IPS-11a (cell line): Measurements from ENCODE around the gene LRRC3B.
A peak's percentile ranks its signal among the peaks of the same experiment; 100 is the strongest.
"Not testable (repeated sequence)": the region's sequence is repeated elsewhere in the genome, so short reads cannot be mapped to it uniquely, and the experiment has no call there.

Experiments
- H3K4me3 ChIP-seq: one replicate; pipeline ENCODE4 v1.5.1; 2013; ENCODE audit warnings: low read depth, low read length, control low read depth

The LRRC3B gene, protein sequence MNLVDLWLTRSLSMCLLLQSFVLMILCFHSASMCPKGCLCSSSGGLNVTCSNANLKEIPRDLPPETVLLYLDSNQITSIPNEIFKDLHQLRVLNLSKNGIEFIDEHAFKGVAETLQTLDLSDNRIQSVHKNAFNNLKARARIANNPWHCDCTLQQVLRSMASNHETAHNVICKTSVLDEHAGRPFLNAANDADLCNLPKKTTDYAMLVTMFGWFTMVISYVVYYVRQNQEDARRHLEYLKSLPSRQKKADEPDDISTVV

DNA sequence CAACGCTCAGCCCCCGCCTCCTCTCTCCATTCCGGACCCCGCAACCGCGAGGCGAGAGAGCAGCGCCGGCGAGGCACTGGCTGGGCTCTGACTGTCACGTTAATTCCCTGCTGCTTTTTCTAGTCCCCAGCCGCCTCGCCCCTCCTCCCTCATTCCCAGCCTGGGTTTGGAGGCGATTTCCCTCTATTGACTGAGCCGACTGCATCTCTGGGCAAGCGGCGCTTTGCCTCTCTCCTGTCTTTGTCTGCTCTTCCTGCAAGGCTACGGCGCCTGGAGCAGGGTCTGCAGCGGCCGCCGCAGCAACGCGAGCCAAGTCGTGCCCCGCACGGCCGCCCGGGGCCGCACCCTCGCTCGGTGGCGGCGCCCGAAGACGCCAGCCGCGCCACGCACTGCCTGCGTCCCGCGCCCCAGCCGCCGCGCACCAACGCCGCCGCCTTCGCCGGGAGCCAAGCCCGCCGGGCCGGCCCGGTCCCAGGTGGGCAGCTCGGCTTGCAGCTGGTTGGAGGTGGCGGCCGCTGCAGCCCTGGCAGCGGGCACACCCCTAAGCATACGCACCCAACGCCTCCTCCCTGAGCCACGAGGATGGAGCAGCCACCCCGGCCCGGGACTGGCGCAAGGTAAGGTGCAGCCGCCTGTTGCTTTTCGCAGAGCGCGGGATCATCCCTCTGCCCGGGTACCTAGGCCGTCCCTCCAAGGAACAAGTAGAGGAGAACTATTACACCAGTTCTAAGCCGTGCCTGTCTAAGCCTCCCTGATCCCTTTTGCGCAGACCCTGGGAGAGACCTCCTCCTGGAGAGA, at the start of gene LRRC3B:
LRRC3B (plus strand) TSS at position 152 of the 798 bp plus-strand sequence. CDS start 86,901 bp downstream, outside the sequence.
- peak within 1 kb of the TSS; percentile 38 for H3K4me3 ChIP-seq

- no peak overlapping the region for H3K4me3 ChIP-seq
Measured at GRCh38 chr3:26574766-26575165, 47.8 kb upstream of the LRRC3B start.

- H3K4me3 ChIP-seq: no peak overlapping the region
Measured at GRCh38 chr3:26579116-26579515, 43.5 kb upstream of the LRRC3B start.

GRCh38 chr3:26587571-26587970, 35.0 kb upstream of the LRRC3B start:
- no peak overlapping the region for H3K4me3 ChIP-seq

DNA sequence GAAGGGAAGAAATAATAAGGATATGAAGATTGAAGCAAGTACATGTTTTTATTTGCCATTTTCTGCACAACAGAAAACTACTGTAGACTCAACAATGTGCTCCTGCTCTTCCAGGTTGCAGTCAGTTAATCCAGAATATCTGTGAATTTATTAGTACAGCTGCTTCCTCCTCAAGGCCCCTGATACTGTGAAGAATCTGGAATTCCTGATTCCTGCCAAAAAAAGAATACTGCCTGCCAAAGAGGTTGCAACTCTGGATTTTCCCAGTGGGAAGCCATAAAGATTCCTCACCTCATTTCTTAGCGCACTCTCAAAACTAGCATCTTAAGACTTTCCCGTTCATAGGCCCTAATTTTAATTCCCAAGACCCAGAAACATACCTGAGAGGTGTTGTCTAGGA, 33.6 kb upstream of the LRRC3B start:
- H3K4me3 ChIP-seq: no peak overlapping the region

GRCh38 chr3:26589678-26590077, 32.9 kb upstream of the LRRC3B start:
- no peak overlapping the region for H3K4me3 ChIP-seq

GRCh38 chr3:26590919-26591484, 31.6 kb upstream of the LRRC3B start:
- H3K4me3 ChIP-seq: no peak overlapping the region

DNA sequence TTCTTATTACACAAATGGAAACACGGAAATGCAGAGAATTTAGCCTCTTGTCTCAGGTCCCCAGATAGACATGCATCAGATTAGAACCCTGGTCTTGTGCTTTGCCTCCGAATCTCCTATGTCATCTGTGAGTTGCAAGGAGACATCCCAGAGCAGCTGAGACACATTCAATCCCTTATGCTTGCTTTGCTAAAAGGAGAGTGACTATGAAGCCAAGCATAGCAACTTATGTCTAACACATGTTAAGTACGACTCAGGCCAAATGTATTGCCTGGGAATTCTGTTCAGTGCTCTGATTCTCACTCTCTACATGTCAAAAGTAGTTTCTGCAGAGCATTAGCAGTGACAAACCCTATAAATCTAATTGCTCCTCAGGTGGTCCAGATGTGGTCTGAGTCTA, 30.6 kb upstream of the LRRC3B start:
- no peak overlapping the region for H3K4me3 ChIP-seq

DNA sequence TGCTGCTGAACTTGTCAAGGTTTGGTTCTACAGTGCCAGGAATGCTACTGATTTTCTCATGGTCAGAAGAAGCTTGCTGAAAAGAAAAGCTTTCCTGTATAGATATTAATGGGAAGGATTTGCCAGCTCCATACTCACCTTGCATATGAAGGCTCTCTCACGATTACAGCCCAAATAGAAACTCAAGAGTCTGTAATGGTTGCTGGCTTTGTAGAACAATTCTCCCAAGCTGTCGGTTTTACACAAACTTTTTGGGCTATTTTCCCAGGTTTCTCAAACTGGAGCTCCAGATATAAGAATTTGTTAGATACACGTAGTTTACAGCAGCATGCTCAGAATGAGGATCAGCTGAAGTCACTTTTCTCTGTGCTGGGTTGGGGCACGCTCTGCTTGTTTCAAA, 30.1 kb upstream of the LRRC3B start:
- no peak overlapping the region for H3K4me3 ChIP-seq

DNA sequence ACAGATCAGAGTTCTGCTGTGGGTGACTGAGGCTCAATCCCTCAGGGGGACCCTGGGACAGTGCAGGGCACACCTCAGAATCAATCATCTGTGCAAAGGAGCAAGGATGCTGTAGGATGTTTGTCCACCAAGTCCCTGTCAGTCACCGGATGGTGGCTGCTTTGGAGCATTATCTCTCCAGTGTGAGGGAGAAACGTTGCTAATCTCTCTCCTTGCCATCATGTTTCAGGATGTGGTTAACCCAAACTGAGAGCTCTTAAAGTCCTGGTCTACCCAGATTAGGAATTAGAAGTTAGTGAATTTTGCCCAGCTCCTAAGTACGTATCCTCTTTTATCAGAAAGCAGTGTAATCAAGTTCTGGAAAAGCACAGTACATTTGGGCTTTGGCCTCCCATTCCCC, 26.2 kb upstream of the LRRC3B start:
- no peak overlapping the region for H3K4me3 ChIP-seq

DNA sequence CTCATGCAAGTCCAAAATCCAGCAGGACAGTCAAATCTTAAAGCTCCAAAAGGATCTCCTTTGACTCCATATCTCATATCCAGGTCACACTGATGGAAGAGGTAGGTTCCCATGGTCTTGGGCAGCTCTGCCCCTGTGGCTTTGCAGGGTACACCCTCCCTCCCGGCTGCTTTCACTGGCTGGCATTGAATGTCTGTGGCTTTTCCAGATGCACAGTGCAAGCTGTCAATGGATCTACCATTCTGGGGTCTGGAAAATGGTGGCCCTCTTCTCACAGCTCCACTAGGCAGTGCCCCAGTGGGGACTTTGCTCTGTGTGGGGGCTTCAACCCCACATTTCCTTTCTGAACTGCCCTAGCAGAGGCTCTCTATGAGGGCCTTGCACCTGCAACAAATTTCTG, 19.3 kb upstream of the LRRC3B start:
- H3K4me3 ChIP-seq: not testable (repeated sequence)

DNA sequence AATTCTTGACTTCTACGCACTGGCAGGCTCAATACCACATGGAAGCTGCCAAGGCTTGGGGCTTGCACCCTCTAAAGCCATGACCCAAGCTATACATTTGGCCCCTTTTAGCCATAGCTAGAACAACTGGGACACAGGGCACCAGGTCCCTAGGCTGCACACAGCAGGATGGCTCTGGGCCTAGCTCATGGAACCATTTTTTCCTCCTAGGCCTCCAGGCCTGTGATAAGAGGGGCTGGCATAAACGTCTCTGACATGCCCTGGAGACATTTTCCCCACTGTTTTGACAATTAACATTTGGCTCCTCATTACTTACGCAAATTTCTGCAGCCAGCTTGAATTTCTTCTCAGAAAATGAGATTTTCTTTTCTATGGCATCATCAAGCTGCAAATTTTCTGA, 18.8 kb upstream of the LRRC3B start:
- not testable (repeated sequence) for H3K4me3 ChIP-seq

DNA sequence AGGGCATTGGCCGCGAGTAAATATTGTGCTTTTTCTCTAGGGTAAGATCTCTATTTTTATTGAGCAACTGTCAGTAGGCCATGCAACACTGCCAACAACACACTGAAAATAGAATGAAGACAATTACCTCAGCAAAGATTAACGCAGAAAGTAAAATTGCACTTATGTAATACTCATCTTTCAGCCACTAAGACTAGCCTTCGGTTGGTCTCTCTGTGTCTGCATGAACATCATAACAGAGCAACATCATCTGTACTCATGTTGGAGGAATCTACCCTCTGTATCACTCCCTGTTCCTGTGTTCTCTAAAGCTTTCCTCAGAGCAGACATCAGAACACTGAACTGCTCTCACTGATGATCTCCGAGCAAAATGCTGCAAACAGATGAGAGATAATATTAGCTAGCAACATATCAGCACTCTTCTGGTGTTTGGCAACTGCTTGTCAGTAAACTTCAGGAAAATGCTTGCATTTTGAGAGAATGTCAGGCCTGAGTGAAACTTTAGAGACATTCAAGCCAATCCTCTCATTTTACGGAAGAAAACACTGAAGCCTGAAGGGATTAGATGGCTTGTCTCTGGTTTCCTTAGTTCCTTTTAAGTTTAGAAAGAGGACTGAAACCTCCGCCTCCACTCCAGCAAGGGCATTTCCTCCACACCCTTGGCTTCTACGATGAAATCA, 8.4 kb upstream of the LRRC3B start:
- no peak overlapping the region for H3K4me3 ChIP-seq

GRCh38 chr3:26621176-26621575, 1.4 kb upstream of the LRRC3B start:
- no peak overlapping the region for H3K4me3 ChIP-seq

GRCh38 chr3:26621906-26622620, 509 bp upstream of the LRRC3B start:
- peak overlapping the region; percentile 38 for H3K4me3 ChIP-seq

GRCh38 chr3:26623419-26624208, 1.0 kb downstream of the LRRC3B start:
- H3K4me3 ChIP-seq: peak overlapping the region; percentile 38

DNA sequence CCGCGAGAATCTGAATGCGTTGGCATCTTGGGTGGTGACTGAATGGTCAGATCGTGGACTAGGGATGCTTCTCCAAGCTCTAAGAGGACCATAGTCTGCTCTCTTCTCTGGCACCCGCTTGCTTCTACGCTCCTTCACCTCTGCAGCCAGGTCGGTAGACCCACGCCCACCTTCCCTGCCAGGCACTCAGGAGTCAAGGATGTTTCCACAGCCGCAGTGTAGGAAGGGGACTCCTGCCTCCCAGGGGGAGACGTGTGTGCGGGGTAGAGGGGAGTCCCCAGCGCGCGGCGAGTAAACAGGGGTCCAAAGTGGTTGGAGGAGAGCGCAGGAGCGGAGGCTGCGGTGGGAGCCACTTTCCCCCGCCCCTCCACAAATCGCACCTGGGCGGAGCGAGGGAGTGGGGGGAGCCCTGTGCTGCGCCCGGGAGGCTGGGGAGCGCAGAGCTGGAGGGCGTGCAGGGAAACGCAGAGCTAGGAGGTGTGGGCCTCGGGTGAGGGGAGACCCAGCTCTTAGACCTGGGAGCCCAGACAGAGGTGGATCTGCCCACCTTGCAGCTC, 1.7 kb downstream of the LRRC3B start:
- H3K4me3 ChIP-seq: peak overlapping the region; percentile 38

DNA sequence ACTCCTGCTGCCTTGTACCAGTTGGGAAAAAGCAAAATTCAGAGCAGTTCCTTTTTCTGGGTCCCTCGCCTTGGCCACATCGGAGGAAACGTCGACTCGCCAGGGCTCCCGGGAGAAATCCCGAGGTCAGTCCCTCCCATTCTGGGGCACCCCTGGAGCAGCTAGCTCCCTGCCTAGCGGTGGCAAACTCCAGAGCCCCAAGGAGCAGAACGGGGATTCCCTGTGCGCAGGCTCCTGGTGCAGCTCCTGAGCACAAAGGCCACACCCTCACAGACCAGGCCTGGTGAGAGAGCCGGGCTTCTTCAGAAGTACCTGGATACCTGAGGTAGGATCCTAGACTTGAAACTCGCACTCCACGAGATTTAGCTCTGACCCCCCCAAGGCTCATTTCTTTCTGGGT, 2.6 kb downstream of the LRRC3B start:
- H3K4me3 ChIP-seq: no peak overlapping the region

DNA sequence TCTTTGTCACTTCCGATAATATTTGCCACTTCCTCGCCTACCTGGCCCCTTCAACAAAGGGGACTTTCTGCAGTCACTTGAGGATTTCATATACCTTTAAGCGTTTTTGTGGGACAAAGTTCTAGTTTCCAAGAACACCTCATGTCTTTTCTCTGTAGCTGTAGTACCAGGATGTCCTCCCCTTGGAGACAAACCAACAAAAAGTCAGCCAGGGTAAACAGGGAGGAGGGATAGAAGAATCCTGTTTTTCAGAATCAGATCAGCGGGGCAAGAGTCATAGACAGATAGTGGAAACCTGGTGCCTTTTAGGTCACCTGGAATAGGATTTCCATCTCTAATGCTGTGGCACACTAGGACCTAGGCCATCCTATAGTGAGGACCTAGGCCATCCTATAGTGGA, 4.5 kb downstream of the LRRC3B start:
- H3K4me3 ChIP-seq: no peak overlapping the region

GRCh38 chr3:26628915-26629314, 6.3 kb downstream of the LRRC3B start:
- no peak overlapping the region for H3K4me3 ChIP-seq
